H1 (cell line): ENCODE results near the gene CALML4. TPM values are rescaled to one million over a fixed set of nuclear protein-coding genes. Genes with fewer than 3 reads are reported as not detected.

Experiments
- CHD7 ChIP-seq: fragments of 300-600 bp; sonication (generic); IDR thresholded peaks from 2 replicates; pipeline ENCODE4 v1.7.1; 2012; ENCODE audit warnings: low read length, moderate library complexity, mild to moderate bottlenecking, inconsistent platforms; ENCODE audit not compliant: insufficient replicate concordance
- CREB1 ChIP-seq: IDR thresholded peaks from 2 replicates; pipeline ENCODE4 v1.6.1; 2012; ENCODE audit warnings: inconsistent platforms
- RNF2 ChIP-seq: fragments of 200-900, 300-1000 bp; sonication (generic); IDR thresholded peaks from 2 replicates; pipeline ENCODE4 v1.7.1; 2016; ENCODE audit warnings: borderline replicate concordance, low read depth, mild to moderate bottlenecking, antibody characterized with exemption, low read length; ENCODE audit not compliant: poor library complexity, severe bottlenecking; ENCODE audit errors: missing control alignments
- USF2 ChIP-seq: IDR thresholded peaks from 2 replicates; pipeline ENCODE4 v1.6.1; 2011; ENCODE audit warnings: low read length, improper control_type of control experiment
- polyA plus RNA-seq, 7 experiments: library from polyadenylated mRNA; depleted of rRNA in 3 of 7; stranded (reverse) in 5 of 7; unstranded in 2 of 7; fragments of >200 nt in 5 of 7; fragments of 200-250 nt in 2 of 7; gene quantifications; 1 replicate in 5 of 7; 2 replicates in 1 of 7; 4 replicates in 1 of 7; pipeline versions ENCODE4 v1.2.1 to v1.2.3, GENCODE V29; 2011 to 2013; ENCODE audit warnings: missing spikeins in 2 of 7, mixed read lengths in 2 of 7
- total RNA-seq: library from RNA; stranded (reverse); fragmentation: NEBNext Ultra II Directional; extraction: Animal tissue kit (Norgen Biotek cat#: 25700); gene quantifications from 2 replicates; pipeline ENCODE4 v1.2.1, GENCODE V29; 2021

The CALML4 gene
- total and polyA plus RNA-seq, 2 of the 8 experiments (the other 6 are each of a cell fraction or from before 2014, with no cell fraction given): 3.8 to 12.5 TPM

- TF ChIP-seq CHD7 (no peak), CREB1 (no peak), RNF2 (no peak), USF2 (no peak)
These were observed 1.2 kb downstream of the CALML4 start (continued) for GRCh38 chr15:68203956-68204355.
